GM12878 (cell line): ENCODE results near the gene RUFY4. TPM values are rescaled to one million over a fixed set of nuclear protein-coding genes. Genes with fewer than 3 reads are reported as not detected.

ENCODE experiments used
- ATAC-seq: fragments of 200-7000 bp; cut with Tn5 transposase; 3 replicates; pipeline ENCODE4 v1.9.1; 2020; ENCODE audit warnings: mild to moderate bottlenecking, moderate library complexity
- BruUV-seq: library from RNA; stranded (reverse); fragments of 400-500 nt; replicated peaks from 2 replicates; lab custom pipeline; 2021; lab: Mats Ljungman, UMichigan
- CTCF ChIA-PET: fragments of 300-600 bp; sonication (Branson Sonifier 250); formaldehyde crosslinking; extraction: SDS; loops from one replicate; lab custom pipeline; 2021; ENCODE audit warnings: inconsistent platforms; lab: Yijun Ruan, JAX
- POLR2A ChIA-PET: fragments of 350-600 bp; formaldehyde crosslinking; extraction: SDS; loops from one replicate; lab custom pipeline; 2021; ENCODE audit warnings: inconsistent platforms; lab: Charles Lee
- RAD21 ChIA-PET: fragments of 300-600 bp; sonication (Branson Sonifier 250); formaldehyde crosslinking; loops from one replicate; lab custom pipeline; 2023; ENCODE audit warnings: antibody characterized with exemption; ENCODE audit not compliant: unreplicated experiment; lab: Charles Lee
- SMC1A ChIA-PET: fragments of 300-600 bp; sonication (Branson Sonifier 250); formaldehyde crosslinking; loops from one replicate; lab custom pipeline; 2023; ENCODE audit not compliant: unreplicated experiment, uncharacterized antibody; lab: Charles Lee
- DNase-seq: peaks from one replicate; pipeline ENCODE4 v3.0.0-alpha.2; 2011; ENCODE audit warnings: low read depth, low spot score
- FAIRE-seq: peaks from 3 replicates; lab custom pipeline; 2011; peaks lifted over from hg19 to GRCh38; lab: Jason Lieb, UNC
- H2AFZ ChIP-seq: 2 replicates; pipeline ENCODE4 v1.6.0; 2011; ENCODE audit warnings: low read depth, low read length, control low read depth; ENCODE audit not compliant: control insufficient read depth
- H3K27ac ChIP-seq: 2 replicates; pipeline ENCODE4 v1.5.1; 2011; ENCODE audit warnings: control low read depth; ENCODE audit not compliant: control insufficient read depth, insufficient read depth
- H3K27me3 ChIP-seq, 2 experiments: replicated peaks in 1 of 2; 2 replicates each; pipeline versions ENCODE4 v1.6.0 to v1.6.1; 2011; ENCODE audit warnings: low read length in 1 of 2; ENCODE audit not compliant: control insufficient read depth in 2 of 2, insufficient read depth in 2 of 2
- H3K36me3 ChIP-seq, 2 experiments: 2 replicates each; pipeline ENCODE4 v1.5.1; 2011; ENCODE audit warnings: low read length in 1 of 2; ENCODE audit not compliant: control insufficient read depth in 2 of 2, insufficient read depth in 2 of 2
- H3K4me1 ChIP-seq: 2 replicates; pipeline ENCODE4 v1.6.1; 2011; ENCODE audit warnings: mild to moderate bottlenecking, low read length, moderate library complexity, mixed read lengths; ENCODE audit not compliant: control insufficient read depth, insufficient read depth
- H3K4me2 ChIP-seq: 2 replicates; pipeline ENCODE4 v1.6.0; 2011; ENCODE audit warnings: control low read depth; ENCODE audit not compliant: control insufficient read depth, insufficient read depth
- H3K4me3 ChIP-seq: fragments of 200-600 bp; sonication (generic); 2 replicates; pipeline ENCODE4 v1.5.1; 2016
- H3K79me2 ChIP-seq: 2 replicates; pipeline ENCODE4 v1.6.0; 2011; ENCODE audit warnings: low read length; ENCODE audit not compliant: control insufficient read depth, insufficient read depth
- H3K9ac ChIP-seq: 2 replicates; pipeline ENCODE4 v1.8.0; 2011; ENCODE audit warnings: low read length, control low read depth, mixed read lengths; ENCODE audit not compliant: control insufficient read depth, insufficient read depth
- H3K9me3 ChIP-seq: replicated peaks from 3 replicates; pipeline ENCODE4 v1.5.1; 2011; ENCODE audit warnings: mild to moderate bottlenecking, low read length; ENCODE audit not compliant: control insufficient read depth, insufficient read depth
- H4K20me1 ChIP-seq: 2 replicates; pipeline ENCODE4 v1.6.0; 2011; ENCODE audit not compliant: control insufficient read depth, insufficient read depth
- MEF2B ChIP-seq: fragments of 450-650 bp; IDR thresholded peaks from 2 replicates; pipeline ENCODE4 v1.6.1; 2018; ENCODE audit warnings: mild to moderate bottlenecking, moderate library complexity; ENCODE audit not compliant: partially characterized antibody, poor library complexity, severe bottlenecking
- MTA2 ChIP-seq: fragments of 450-650 bp; IDR thresholded peaks from 2 replicates; pipeline ENCODE4 v1.6.1; 2016; ENCODE audit warnings: low read depth, mild to moderate bottlenecking, moderate library complexity
- ZNF24 ChIP-seq: fragments of 450-650 bp; IDR thresholded peaks from 2 replicates; pipeline ENCODE4 v1.6.1; 2017; ENCODE audit warnings: antibody characterized with exemption, mild to moderate bottlenecking
- ZSCAN29 ChIP-seq: fragments of 450-650 bp; IDR thresholded peaks from 2 replicates; pipeline ENCODE4 v1.6.1; 2017; ENCODE audit warnings: mild to moderate bottlenecking, moderate library complexity
- WGBS: methylation state at CpG from one replicate; pipeline ENCODE4 v1.1.6; 2016; ENCODE audit warnings: low lambda C conversion rate; ENCODE audit not compliant: insufficient replicate concordance, insufficient coverage; ENCODE audit errors: missing lambda C conversion rate; 5-methylcytosine and 5-hydroxymethylcytosine counted together
- in situ Hi-C: fragments of 300-500 bp; cut with MboI; formaldehyde crosslinking; loops from 9 replicates; pipeline ENCODE4 v1.14.3; 2018; ENCODE audit warnings: mixed read lengths
- intact Hi-C: fragments of 100-400 bp; cut with micrococcal nuclease; formaldehyde crosslinking; loops from one replicate; pipeline ENCODE4 v1.14.2; 2022; ENCODE audit not compliant: unreplicated experiment
- polyA plus RNA-seq, 11 experiments: library from polyadenylated mRNA; depleted of rRNA in 4 of 11; unstranded in 6 of 11; stranded (reverse) in 5 of 11; fragments of >200 nt; fragmentation: Nextera tagmentation in 4 of 11; fragmentation: Illumina TruSeq in 1 of 11; extraction: Ambion mirVana in 4 of 11; extraction: Trizol in 1 of 11; gene quantifications; 1 replicate in 1 of 11; 2 replicates in 10 of 11; pipeline versions ENCODE4 v1.2.1 to v1.2.3, GENCODE V29; 2011 to 2016; ENCODE audit warnings: inconsistent platforms in 2 of 11, missing spikeins in 2 of 11, low read depth in 1 of 11
- total RNA-seq, 4 experiments: library from RNA; depleted of rRNA in 3 of 4; stranded (reverse); fragments of >200 nt in 3 of 4; fragmentation: Illumina TruSeq in 1 of 4; extraction: Trizol in 1 of 4; gene quantifications; 2 replicates each; pipeline versions ENCODE4 v1.2.1 to v1.2.3, GENCODE V29; 2013 to 2021
- TF ChIP-seq, protein P1 (sequence below): fragments of 450-650 bp; IDR thresholded peaks from 2 replicates; pipeline ENCODE4 v1.6.1; 2017; ENCODE audit warnings: low read depth, mild to moderate bottlenecking, moderate library complexity
- TF ChIP-seq, protein P2 (sequence below): IDR thresholded peaks from 2 replicates; pipeline ENCODE4 v1.6.1; 2011; ENCODE audit warnings: borderline replicate concordance, low read depth, mild to moderate bottlenecking, moderate library complexity, mixed read lengths, low read length; ENCODE audit not compliant: insufficient read depth; ENCODE audit errors: extremely low read length

The RUFY4 gene
- total and polyA plus RNA-seq, 10 of the 15 experiments (the other 5 are each of a cell fraction or from before 2014, with no cell fraction given), result 0.05 to 2.7 (median 0.90) TPM

- ATAC-seq (no peak), DNase-seq (no peak), FAIRE-seq (no peak)
- no peaks in the 10 kb centered on the region for H3K9me3 ChIP-seq
- no peak overlapping the region for H2AFZ ChIP-seq
- WGBS, result 77% methylated on average over 6 of the region's 6 CpGs
- CTCF ChIA-PET, result interaction anchor here (1.0 to 1.7 kb wide), 4 partner anchors 18 to 278 kb away, joined by 3 to 11 read pairs (median 3); no protein-coding TSS in a partner anchor
- H3K4me2 ChIP-seq, result no peak overlapping the region
- no peak for TF ChIP-seq MTA2
- TF ChIP-seq, protein P1, sequence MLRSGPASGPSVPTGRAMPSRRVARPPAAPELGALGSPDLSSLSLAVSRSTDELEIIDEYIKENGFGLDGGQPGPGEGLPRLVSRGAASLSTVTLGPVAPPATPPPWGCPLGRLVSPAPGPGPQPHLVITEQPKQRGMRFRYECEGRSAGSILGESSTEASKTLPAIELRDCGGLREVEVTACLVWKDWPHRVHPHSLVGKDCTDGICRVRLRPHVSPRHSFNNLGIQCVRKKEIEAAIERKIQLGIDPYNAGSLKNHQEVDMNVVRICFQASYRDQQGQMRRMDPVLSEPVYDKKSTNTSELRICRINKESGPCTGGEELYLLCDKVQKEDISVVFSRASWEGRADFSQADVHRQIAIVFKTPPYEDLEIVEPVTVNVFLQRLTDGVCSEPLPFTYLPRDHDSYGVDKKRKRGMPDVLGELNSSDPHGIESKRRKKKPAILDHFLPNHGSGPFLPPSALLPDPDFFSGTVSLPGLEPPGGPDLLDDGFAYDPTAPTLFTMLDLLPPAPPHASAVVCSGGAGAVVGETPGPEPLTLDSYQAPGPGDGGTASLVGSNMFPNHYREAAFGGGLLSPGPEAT, result no peak
- TF ChIP-seq, protein P2, sequence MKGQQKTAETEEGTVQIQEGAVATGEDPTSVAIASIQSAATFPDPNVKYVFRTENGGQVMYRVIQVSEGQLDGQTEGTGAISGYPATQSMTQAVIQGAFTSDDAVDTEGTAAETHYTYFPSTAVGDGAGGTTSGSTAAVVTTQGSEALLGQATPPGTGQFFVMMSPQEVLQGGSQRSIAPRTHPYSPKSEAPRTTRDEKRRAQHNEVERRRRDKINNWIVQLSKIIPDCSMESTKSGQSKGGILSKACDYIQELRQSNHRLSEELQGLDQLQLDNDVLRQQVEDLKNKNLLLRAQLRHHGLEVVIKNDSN, result no peak
- TF ChIP-seq MEF2B, result no peak
- TF ChIP-seq ZSCAN29, result no peak
- TF ChIP-seq ZNF24, result no peak
- RAD21 ChIA-PET, result interaction anchor here (1.4 kb wide), 1 partner anchor 18 kb away, joined by 3 read pairs; no protein-coding TSS in a partner anchor
- no peaks in the 10 kb centered on the region for H3K79me2 ChIP-seq
- in situ Hi-C loops, result no loop called here
- POLR2A ChIA-PET, result no interaction called here
- intact Hi-C loops, result no loop called here
- no peak overlapping the region; the same call in 1 of the 2 replicates for H3K27ac ChIP-seq
- SMC1A ChIA-PET, result interaction anchor here (1.0 to 2.7 kb wide), 2 partner anchors 17 to 27 kb away, joined by 3 to 13 read pairs; no protein-coding TSS in a partner anchor
- no peaks in the 10 kb centered on the region for H3K36me3 ChIP-seq
- H3K9ac ChIP-seq, result no peak overlapping the region
- BruUV-seq, result no TSS peak
- no peaks in the 10 kb centered on the region for H3K27me3 ChIP-seq
- peaks cover 18% of the 10 kb centered on the region for H3K4me1 ChIP-seq
- no peak overlapping the region for H3K4me3 ChIP-seq
- H4K20me1 ChIP-seq, result no peaks in the 10 kb centered on the region
Observed at GRCh38 chr2:218063896-218064295, 5.2 kb upstream of the RUFY4 start.
